Stimulated activated CD4-positive, alpha-beta T cell treated with anti-CD3 and anti-CD28 coated beads, Interleukin-12 subunit alpha, Interleukin-12 subunit beta, amount 100 ng/mL, for 48 hours (primary cell): Measurements from ENCODE around the gene HOXA11.

Source experiments
- DNase-seq, 3 donors: peaks; one replicate each; pipeline ENCODE4 v3.0.0-alpha.2; 2020; ENCODE audit warnings: low read depth in 2 of 3, low spot score in 1 of 3

HOXA11 gene

GRCh38 chr7:27181795-27182275, 3.2 kb downstream of the HOXA11 start:
- no peak for DNase-seq

- no peak for DNase-seq
Observed at GRCh38 chr7:27180431-27181420, 4.3 kb downstream of the HOXA11 start.

DNA sequence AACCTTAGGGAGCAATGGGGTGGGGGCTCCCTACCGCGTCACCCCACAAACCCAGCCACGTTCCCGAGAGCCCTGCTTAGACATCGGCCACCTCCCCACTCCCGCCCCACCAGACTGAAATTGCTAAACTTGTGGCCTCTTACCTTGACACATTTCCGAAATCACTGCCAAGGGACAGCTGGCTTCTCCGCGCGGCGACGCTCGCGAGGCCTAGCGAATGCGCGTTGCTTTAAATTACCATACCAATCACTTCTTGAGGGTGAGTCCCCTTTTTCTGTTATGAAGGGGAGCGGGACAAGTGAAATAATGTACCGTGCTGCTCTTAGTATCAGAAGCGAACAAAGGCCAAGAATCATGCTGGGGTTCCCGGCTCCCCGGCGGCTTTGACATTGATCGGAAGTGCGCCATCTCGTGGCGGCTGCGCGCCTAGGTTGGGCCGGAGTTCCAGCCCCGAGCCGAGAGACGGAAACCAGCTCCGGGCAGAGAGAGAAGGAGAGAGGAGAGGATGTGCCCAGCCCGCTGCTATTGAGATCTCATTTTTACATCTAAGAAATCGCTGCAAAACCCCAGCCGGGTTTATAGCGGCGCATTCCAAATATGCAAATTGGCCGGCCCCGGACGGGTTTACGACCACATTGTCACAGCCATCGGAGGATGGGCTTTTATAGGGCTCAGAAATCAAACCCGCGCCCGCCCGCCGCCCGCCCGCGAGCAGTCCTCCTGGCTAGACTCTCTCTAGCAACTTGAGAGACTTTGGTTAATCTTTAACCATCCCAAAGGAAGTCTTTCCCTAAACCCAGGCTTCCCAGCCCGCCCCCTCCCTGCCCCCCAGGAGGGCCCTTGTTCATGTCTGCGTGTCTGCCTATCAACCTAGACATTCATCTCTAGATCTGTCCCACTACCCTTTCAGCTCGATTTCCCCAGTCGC, 5.3 kb downstream of the HOXA11 start:
- DNase-seq: peak in 2 of 3 donors; percentile 58 to 59

DNA sequence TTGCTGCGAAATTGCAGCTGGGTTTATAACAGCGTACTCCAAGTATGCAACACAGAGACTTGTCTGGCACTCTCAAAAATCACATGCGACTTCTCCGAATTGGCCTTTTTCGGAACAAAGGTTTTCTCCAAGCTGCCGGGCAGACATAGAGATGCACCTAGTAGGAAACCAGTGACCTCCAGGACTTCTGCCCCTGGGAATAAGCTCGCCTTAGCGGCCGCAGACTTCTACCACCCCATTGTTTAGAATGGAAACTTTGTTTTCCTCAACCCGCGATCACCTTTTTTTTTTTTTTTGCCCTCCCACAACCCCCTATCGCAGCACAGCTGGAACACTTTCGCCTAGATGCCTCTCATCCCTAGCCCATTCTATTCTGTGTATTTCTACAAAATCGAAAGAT, 6.0 kb downstream of the HOXA11 start:
- DNase-seq: no peak

DNA sequence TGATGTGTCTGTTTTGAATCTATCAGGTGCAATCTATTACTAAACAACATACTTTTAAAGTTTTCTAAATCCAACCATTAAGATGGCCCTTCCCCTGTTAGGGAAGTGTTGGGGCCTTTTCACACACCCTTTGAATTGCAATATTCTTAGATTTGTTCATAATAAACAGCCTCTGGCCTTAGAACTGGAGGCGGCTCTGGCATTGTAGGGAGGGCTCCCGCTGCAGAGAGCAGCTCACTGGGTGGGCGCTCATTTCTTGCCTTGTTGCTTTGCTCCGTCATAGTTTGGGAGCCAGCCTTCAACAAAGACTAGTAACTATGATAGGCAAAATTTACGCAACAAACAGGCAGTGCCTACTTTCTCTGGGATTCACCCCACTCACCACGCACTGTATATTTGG, 6.7 kb downstream of the HOXA11 start:
- DNase-seq: no peak

DNA sequence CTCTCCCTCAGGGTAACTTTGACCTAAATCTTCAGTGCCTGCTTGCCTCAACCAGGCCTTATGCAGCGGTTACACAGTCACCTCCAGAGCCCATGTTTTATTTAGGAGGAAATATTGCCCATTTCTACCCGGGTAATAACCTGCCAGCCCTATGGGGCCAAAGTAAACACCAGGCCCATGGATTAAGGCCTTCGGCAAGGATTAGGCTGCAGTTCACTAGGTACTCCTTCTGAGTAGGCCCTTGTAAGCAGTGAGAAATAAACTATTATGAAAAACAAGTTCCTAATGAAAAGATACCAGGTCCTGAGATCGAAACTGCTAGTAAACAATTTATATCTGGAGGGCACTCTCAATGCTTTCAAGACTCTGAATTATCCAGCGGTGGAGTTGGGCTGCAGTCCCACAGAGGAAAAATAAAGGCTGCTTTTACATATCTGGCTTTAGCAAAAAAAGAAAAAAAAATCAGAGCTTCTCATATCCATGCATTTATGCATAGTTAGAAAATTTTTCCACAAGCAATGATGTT, 7.2 kb downstream of the HOXA11 start:
- DNase-seq: no peak

DNA sequence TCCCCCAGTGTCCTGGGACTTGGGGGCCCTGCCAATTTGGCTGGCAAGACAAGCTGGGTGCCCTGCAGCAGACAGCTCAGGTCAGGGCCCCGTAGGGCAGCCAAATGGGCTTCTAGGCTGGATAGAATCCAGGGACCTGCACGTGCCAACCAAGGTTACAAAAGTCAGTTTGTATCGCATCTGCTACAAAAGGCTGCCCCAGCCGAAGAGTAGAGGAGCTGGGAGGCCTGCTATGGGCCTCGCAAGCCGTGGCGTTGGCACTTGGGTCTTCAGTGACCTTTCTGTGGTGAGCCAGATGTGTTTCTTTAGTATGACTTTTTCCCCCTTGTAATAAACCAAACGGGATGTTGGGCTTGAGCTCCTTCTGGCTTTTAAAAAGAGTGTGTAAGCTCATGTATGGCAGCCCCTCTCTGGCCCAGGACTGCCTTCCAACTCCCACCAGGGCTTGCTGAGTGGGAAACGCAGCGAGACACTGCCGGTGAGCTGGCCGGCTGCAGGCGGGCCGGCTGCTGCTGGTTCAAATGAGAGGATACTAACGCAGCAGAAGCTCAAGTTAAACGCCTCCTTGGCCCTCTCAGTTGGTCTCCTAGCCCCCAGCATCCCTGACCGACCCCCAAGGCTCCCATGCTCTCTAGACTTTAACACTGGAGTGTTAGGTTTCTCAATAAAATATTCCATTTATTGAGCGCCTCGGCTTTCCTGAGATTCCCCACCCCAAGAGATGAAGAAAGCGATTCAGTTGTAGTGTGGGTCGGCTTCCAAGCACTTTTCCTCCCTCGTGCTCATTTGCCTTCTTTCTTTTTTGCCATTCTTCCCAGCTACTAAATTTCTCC, 7.9 kb downstream of the HOXA11 start:
- no peak for DNase-seq

- DNase-seq: no peak
Observed at GRCh38 chr7:27176524-27176845, 8.5 kb downstream of the HOXA11 start.

GRCh38 chr7:27175626-27176523, 9.2 kb downstream of the HOXA11 start:
- no peak for DNase-seq

DNA sequence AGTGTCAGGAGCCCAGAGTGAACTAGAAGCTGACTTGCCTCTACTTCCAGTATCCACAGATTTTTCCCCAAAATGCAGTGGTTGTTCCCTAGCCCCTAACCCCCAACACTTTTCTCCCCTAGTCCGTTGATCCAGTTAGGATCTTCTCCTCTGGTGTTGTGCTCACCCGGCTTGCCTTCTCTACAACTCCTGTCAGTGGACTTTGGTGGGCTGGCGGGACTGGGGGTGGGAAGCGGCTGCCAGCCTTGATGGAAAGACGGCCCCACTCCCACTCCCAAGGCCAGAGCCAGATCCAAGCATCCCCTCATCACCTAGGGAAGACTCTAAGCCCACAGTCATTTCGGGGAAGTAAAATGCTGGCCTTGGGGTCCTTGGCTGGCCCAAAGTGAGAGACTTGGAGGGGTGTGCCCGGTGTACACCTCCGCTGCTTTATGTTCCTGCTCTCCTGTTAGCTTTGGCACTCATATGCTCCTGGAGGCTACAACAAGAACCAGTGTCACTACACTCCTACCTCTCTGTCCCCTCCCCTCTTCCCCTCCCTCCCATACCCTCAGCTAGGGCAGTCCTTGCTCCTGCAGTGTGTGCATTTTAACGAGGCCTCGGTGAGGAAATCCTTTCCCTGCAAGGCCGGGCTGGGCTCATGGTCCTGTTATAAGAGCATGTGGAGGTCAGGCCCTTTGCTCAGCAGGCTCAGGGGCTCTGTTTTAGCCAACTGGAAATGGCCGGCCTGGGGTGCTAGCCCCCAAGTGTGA, 10.0 kb downstream of the HOXA11 start:
- DNase-seq: no peak

DNA sequence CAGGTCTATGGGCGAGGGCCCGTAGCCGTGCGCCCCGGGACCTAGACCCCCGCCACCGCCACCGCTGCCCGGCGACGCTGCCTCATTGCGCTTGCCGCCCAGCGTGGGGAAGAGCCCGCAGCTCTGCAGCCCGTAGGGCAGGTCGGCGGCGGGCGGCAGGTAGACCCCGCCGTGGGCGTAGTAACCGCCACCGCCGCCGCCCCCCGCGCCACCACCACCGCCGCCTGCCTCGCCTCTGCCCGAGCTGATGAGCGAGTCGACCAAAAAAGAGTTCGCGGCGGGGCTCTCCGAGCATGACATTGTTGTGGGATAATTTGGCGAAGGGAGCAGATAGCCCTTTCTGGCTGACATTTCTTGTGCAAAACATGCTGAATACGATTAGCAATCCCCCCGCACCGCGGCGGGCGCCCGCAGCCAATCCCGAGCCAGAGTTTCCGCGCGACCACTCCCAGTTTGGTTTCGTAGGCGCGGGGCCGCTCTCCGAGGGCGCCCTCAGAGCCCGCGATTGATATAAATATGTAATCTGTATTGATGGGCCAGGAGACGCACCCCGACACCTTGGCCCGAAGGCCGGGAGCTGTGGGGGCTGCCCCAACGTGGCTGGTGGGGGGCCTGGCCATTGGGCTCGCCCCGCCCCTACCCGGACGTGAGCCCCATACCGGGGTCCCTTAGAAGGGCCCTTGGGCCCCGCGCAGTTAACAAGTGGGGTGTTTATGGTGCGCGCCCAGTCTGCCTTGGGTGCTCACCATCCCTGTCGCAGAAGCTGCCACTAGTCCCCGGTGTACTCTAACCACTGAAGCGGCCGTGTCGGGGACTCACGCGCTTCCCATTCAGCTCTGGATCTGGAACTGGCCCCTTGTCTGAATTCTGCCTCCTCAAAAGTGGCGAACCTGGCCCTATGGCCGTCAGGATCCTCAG, 10.8 kb downstream of the HOXA11 start, which contains the start of gene HOXA10:
TSS of gene HOXA10 (minus strand) at position 365 of the 918 bp plus-strand sequence. CDS start at position 351, 14 bp downstream.
- no peak for DNase-seq

GRCh38 chr7:27173511-27173955, 11.5 kb downstream of the HOXA11 start:
- DNase-seq: no peak

DNA sequence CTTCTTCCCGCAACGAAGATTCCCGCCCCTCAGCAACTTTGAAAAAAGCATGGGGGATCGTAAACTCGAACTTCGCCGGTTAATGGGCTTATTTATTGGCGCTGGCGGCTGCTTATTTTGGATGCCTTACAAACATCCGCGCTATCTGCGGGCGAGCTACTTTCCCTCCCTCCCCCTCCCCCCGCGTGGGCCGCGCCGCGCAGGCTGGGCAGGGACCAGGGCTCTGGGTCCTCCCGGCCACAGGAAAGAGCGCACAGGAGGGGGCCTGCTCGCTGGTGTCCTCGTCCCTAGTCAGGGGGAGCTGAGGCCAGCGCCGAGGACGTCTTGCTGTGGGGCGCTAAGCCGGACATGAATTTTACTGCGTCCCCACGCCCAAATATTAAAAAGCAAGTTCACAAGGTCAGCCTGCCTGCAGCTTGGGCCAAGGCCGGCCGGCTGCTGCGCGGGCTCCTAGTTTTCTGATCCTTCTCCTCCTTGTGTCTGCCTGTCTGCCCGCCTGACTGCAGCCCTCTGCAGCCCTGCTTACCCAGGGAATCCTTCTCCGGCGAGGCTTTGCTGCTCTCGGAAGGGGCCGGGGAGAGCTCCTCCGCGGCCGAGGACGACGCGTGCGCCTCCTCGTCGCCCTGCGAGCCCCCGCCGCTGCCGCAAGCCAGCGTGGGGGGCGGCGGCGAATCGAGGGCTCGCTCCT, 12.1 kb downstream of the HOXA11 start:
- DNase-seq: no peak

DNA sequence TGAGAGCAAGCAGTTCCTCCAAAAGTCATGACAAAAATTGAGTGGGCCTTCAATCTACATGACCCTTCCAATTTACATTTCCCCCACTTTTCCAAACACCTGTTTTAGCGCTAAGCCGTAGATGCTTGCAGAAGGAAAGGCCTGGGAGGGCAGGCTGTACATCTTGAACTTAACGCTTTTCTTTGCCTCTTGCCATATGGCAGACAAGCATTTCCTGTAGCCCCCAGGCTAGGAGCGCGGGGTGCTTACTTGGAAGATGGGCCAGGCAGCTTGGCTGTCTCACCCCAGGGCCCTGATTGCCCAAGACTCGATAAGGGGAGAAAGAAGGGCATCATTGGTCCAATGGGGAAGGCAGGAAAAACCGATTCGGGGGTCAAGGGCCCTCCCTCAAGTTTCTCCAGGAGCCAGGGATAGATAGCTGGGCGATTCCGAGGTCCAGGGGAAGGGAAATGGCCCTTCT, 12.7 kb downstream of the HOXA11 start:
- DNase-seq: no peak

GRCh38 chr7:27171637-27172314, 13.3 kb downstream of the HOXA11 start:
- no peak for DNase-seq

DNA sequence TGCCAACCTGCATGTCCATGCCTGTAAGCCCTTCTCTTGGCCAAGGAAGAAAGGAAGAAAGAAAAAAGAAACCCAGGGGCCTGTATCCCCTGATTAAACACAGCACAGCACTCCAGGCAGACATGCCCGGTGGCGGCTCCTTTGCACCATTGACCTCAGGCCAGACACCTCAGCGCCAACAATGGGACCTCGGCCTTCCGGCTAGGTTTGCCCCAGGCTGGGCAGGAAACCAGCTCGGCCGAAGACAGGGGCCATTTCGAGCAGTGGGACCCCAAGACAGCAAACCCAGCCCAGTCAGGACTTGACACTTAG, 13.8 kb downstream of the HOXA11 start:
- no peak for DNase-seq
